Measurements from ENCODE around the gene RFTN1. TPM values are rescaled to one million over a fixed set of nuclear protein-coding genes. Genes with fewer than 3 reads are reported as not detected.
A peak's percentile ranks its signal among the peaks of the same experiment; 100 is the strongest.

Gene RFTN1
- polyA plus RNA-seq, 2 of the 4 experiments (the other 2 are of a cell fraction): 1.8 to 3.7 TPM

- Histone ChIP-seq H3K4me2 (peak overlapping the region; percentile 53), H3K4me1 (no peaks in the 10 kb centered on the region), H3K9me3 (no peaks in the 10 kb centered on the region), H3K27ac (no peak overlapping the region), H3K4me3 (peak overlapping the region; percentile 38; the same call in 2 of the 3 replicates)
- WGBS (ENCODE audit: missing lambda C conversion rate): 79% methylated on average over 4 of the region's 4 CpGs
- ATAC-seq (no peak), DNase-seq (ENCODE audit: low read depth in 1 of 2, low spot score in 1 of 2) (no peak), FAIRE-seq (no peak)
- TF ChIP-seq ATOH8 (CRISPR knock-in tag; IDR thresholded peaks at IDR 0.05; ENCODE audit: low read depth): no peak
- TF ChIP-seq MAX (IDR thresholded peaks at IDR 0.05): no peak
- TF ChIP-seq FOSB (CRISPR knock-in tag; IDR thresholded peaks at IDR 0.05): no peak
- TF ChIP-seq EHF (CRISPR knock-in tag; IDR thresholded peaks at IDR 0.05): no peak
- no peak for TF ChIP-seq HOXB13 (CRISPR knock-in tag; IDR thresholded peaks at IDR 0.05; ENCODE audit: low read depth)
- no peak for TF ChIP-seq HEYL (CRISPR knock-in tag; IDR thresholded peaks at IDR 0.05)
- no peak for TF ChIP-seq EHMT2 (IDR thresholded peaks at IDR 0.05; ENCODE audit: low read depth)
- TF ChIP-seq RCOR1 (IDR thresholded peaks at IDR 0.05; ENCODE audit: low read depth, low read length): no peak
- TF ChIP-seq MAFK (IDR thresholded peaks at IDR 0.05; ENCODE audit: partially characterized antibody): no peak
- no peak for TF ChIP-seq POLR2A (IDR thresholded peaks at IDR 0.05; ENCODE audit: low read length)
- no peak for TF ChIP-seq RARB (CRISPR knock-in tag; IDR thresholded peaks at IDR 0.05)
- TF ChIP-seq TFCP2L1 (CRISPR knock-in tag; IDR thresholded peaks at IDR 0.05): no peak
- TF ChIP-seq RFX5 (IDR thresholded peaks at IDR 0.05): no peak
- ChIA-PET CTCF (interaction anchor here (1.2 to 3.6 kb wide), 5 partner anchors 10 to 268 kb away, joined by 4 to 22 read pairs (median 5); no protein-coding TSS in a partner anchor), POLR2A (no interaction called here)
These were observed 22.8 kb upstream of the RFTN1 start for GRCh38 chr3:16536344-16536663.

DNA sequence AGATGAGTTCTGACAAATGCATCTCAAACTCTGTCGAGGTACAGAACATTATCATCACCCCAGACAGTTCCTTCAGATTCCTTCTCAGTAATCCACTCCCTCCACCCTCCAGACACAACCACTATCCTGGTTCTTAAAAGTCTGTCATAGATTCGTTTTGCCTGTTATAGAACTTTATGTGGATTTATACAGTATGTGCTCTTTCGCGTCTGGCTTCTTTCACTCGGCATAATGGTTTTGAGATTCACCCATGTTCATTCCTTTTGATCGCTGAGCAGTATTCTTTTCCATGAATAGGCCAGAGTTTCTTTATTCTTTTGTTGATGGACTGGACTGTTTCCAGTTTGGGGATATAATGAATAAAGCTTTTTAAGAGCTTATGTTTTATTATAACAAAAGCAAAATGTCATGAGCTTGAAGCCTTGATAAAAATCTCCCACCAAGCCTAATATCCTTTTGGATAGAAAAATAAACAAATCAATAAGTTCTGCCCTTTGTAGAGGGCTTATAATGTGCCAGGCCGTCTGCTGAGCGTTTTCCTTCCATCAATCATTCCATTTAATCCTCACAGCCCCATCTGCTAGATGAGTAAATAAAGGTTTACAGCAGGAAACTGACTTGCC, 21.3 kb upstream of the RFTN1 start:
- Histone ChIP-seq H3K4me2 (no peak overlapping the region), H3K4me3 (no peak overlapping the region), H3K4me1 (no peaks in the 10 kb centered on the region), H3K27ac (no peak overlapping the region), H3K9me3 (no peaks in the 10 kb centered on the region)
- CTCF ChIA-PET: interaction anchor here (1.0 kb wide), 1 partner anchor 16 kb away, joined by 3 read pairs; no protein-coding TSS in a partner anchor
- 52% methylated on average over 8 of the region's 8 CpGs for WGBS (ENCODE audit: missing lambda C conversion rate)
- no peak for FAIRE-seq
- TF ChIP-seq PHF8 (IDR thresholded peaks at IDR 0.05; ENCODE audit: borderline replicate concordance, low read depth): no peak
- no peak for TF ChIP-seq ZSCAN20 (CRISPR knock-in tag; IDR thresholded peaks at IDR 0.05)
- no peak for TF ChIP-seq BCL3 (IDR thresholded peaks at IDR 0.05)
- TF ChIP-seq MAZ (IDR thresholded peaks at IDR 0.05; ENCODE audit: borderline replicate concordance, low read depth, low read length): no peak
- no peak for TF ChIP-seq KDM1A (IDR thresholded peaks at IDR 0.05; ENCODE audit: low read depth)
- TF ChIP-seq FOSL2 (IDR thresholded peaks at IDR 0.05): no peak
- TF ChIP-seq FOSL2 (CRISPR knock-in tag; IDR thresholded peaks at IDR 0.05): no peak
- TF ChIP-seq ESRRA (IDR thresholded peaks at IDR 0.05; ENCODE audit: borderline replicate concordance, low read length): no peak
- no peak for TF ChIP-seq TP53 (CRISPR knock-in tag; IDR thresholded peaks at IDR 0.05)
- TF ChIP-seq JUNB (IDR thresholded peaks at IDR 0.05): no peak
- TF ChIP-seq POLR2AphosphoS2 (conservative IDR thresholded peaks at IDR 0.05; ENCODE audit: low read length): no peak
- no peak for TF ChIP-seq HDAC2 (IDR thresholded peaks at IDR 0.05)
- TF ChIP-seq CBX8 (IDR thresholded peaks at IDR 0.05): no peak
- TF ChIP-seq, protein P1, sequence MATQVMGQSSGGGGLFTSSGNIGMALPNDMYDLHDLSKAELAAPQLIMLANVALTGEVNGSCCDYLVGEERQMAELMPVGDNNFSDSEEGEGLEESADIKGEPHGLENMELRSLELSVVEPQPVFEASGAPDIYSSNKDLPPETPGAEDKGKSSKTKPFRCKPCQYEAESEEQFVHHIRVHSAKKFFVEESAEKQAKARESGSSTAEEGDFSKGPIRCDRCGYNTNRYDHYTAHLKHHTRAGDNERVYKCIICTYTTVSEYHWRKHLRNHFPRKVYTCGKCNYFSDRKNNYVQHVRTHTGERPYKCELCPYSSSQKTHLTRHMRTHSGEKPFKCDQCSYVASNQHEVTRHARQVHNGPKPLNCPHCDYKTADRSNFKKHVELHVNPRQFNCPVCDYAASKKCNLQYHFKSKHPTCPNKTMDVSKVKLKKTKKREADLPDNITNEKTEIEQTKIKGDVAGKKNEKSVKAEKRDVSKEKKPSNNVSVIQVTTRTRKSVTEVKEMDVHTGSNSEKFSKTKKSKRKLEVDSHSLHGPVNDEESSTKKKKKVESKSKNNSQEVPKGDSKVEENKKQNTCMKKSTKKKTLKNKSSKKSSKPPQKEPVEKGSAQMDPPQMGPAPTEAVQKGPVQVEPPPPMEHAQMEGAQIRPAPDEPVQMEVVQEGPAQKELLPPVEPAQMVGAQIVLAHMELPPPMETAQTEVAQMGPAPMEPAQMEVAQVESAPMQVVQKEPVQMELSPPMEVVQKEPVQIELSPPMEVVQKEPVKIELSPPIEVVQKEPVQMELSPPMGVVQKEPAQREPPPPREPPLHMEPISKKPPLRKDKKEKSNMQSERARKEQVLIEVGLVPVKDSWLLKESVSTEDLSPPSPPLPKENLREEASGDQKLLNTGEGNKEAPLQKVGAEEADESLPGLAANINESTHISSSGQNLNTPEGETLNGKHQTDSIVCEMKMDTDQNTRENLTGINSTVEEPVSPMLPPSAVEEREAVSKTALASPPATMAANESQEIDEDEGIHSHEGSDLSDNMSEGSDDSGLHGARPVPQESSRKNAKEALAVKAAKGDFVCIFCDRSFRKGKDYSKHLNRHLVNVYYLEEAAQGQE (IDR thresholded peaks at IDR 0.05): no peak
- TF ChIP-seq, protein P2, sequence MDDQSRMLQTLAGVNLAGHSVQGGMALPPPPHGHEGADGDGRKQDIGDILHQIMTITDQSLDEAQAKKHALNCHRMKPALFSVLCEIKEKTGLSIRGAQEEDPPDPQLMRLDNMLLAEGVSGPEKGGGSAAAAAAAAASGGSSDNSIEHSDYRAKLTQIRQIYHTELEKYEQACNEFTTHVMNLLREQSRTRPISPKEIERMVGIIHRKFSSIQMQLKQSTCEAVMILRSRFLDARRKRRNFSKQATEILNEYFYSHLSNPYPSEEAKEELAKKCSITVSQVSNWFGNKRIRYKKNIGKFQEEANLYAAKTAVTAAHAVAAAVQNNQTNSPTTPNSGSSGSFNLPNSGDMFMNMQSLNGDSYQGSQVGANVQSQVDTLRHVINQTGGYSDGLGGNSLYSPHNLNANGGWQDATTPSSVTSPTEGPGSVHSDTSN (IDR thresholded peaks at IDR 0.05): no peak
- TF ChIP-seq EP300 (IDR thresholded peaks at IDR 0.05): no peak
- no peak for TF ChIP-seq HOXA7 (CRISPR knock-in tag; IDR thresholded peaks at IDR 0.05)
- no peak for TF ChIP-seq CHD4 (IDR thresholded peaks at IDR 0.05; ENCODE audit: borderline replicate concordance)
- TF ChIP-seq KDM5A (IDR thresholded peaks at IDR 0.05): no peak
- no peak for TF ChIP-seq SREBF2 (IDR thresholded peaks at IDR 0.05)
- DNase-seq (ENCODE audit: low read depth in 1 of 2, low spot score in 1 of 2): no peak
- POLR2A ChIA-PET: no interaction called here
- ATAC-seq: no peak
